OCI-LY3 (cell line): ENCODE data around the gene COL26A1.

ENCODE experiments used
- EZH2phosphoT487 ChIP-seq: fragments of 200-600 bp; shearing (Covaris generic); IDR thresholded peaks from 2 replicates; pipeline ENCODE4 v1.6.1; 2018; ENCODE audit warnings: antibody characterized with exemption, mixed run types, low read depth
- TF ChIP-seq, protein P1 (sequence below): fragments of 200-600, 300-600 bp; sonication (generic); IDR thresholded peaks from 2 replicates; pipeline ENCODE4 v1.5.1; 2014; ENCODE audit warnings: antibody characterized with exemption, low read length, low read depth

DNA sequence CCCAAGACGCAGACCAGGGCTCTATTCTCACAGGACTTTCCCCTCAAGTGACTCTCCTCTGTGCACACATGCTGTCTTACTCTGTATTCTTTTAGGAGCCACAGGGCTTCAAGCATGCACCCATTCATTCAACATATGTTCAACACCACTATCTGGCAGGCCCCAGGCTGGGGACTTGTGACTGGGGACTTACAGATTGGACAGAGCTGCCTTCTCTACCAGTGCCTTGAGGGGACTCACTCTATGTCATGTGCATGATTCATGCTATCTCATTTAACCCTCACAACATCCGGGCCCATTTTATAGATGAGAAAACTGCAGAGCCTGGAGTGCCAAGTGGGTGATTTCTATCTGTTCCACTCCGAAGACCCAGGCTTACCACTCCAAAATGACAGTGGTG, 232.1 kb downstream of the COL26A1 start:
- TF ChIP-seq, protein P1, sequence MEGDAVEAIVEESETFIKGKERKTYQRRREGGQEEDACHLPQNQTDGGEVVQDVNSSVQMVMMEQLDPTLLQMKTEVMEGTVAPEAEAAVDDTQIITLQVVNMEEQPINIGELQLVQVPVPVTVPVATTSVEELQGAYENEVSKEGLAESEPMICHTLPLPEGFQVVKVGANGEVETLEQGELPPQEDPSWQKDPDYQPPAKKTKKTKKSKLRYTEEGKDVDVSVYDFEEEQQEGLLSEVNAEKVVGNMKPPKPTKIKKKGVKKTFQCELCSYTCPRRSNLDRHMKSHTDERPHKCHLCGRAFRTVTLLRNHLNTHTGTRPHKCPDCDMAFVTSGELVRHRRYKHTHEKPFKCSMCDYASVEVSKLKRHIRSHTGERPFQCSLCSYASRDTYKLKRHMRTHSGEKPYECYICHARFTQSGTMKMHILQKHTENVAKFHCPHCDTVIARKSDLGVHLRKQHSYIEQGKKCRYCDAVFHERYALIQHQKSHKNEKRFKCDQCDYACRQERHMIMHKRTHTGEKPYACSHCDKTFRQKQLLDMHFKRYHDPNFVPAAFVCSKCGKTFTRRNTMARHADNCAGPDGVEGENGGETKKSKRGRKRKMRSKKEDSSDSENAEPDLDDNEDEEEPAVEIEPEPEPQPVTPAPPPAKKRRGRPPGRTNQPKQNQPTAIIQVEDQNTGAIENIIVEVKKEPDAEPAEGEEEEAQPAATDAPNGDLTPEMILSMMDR = no peak
- TF ChIP-seq EZH2phosphoT487 = no peak
